Daoy (cell line): ENCODE results near the gene CRYBB1. TPM values are rescaled to one million over a fixed set of nuclear protein-coding genes. Genes with fewer than 3 reads are reported as not detected.

ENCODE experiments used
- DNase-seq: peaks from one replicate; pipeline ENCODE4 v3.0.0-alpha.2; 2015; ENCODE audit warnings: low read depth
- total RNA-seq: library from RNA; depleted of rRNA; stranded (reverse); fragments of >200 nt; shearing (Covaris generic); gene quantifications from 2 replicates; pipeline ENCODE4 v1.2.3, GENCODE V29; 2014; rRNA removed

The CRYBB1 gene
- total RNA-seq, 1 experiment from 2014 or later = not detected

GRCh38 chr22:26553056-26553752, 64.6 kb downstream of the CRYBB1 start:
- peak; percentile 70 for DNase-seq

DNA sequence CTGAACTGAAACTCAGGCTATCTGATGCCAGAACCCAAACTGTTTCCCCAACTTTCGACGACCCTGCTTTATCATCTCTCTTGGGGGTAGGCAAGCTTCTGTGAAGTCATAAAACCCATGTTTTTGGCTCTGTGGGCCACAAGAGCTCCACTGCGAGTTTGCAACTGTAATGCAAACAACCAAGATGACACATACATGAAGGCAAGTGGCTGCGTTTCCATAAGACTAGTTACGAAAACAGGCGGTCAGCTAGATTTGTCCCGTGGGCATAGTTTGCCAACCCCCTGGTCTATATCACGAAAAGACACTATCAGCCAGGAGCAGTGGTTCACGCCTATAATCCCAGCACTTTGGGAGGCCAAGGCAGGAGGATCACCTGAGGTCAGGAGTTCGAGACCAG, 65.4 kb downstream of the CRYBB1 start:
- peak; percentile 42 for DNase-seq

GRCh38 chr22:26551568-26551967, 66.3 kb downstream of the CRYBB1 start:
- no peak for DNase-seq

DNA sequence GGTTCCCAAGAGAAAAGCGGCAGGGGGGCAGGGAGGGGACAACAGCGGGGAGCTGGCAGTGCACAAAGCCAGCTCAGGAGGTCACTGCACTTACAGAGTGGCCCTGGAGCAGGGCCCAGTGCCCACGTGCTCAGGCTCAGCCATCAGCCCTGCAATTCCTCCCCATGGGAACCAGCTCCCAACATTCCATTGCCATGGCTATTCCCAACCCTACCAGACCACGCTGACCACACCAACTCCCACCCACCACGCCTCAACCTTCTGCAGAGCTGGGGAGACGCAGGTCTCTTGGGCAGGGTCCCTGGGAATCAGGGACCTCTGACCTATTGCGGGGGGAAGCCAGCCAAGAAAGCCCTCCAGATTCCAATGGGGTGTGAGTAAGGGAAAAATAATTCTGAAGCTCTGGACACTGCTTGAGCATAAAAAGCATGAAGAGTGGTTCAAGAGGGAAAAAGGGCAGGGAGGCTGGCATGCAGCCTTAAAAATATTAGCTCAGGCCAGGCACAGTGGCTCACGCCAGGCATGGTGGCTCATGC, 67.3 kb downstream of the CRYBB1 start:
- DNase-seq = peak; percentile 73

- no peak for DNase-seq
Measured at GRCh38 chr22:26549902-26550497, 67.8 kb downstream of the CRYBB1 start.

Other genes with a start within 250 kb of the CRYBB1 start
- gene ASPHD2, start 188.8 kb downstream of the CRYBB1 start, total RNA-seq = 3.9 and 4.2 TPM in 2 replicates
- 29.3 and 38.2 TPM in 2 replicates for gene HPS4, start 134.2 kb downstream of the CRYBB1 start, total RNA-seq
- gene SRRD, start 134.2 kb downstream of the CRYBB1 start, total RNA-seq = 32.8 and 43.5 TPM in 2 replicates
- 42.9 and 64.3 TPM in 2 replicates for gene TFIP11, start 105.6 kb downstream of the CRYBB1 start, total RNA-seq
- gene TPST2, start 27.9 kb downstream of the CRYBB1 start, total RNA-seq = 23.1 and 24.6 TPM in 2 replicates
- not detected in 2 replicates for gene CRYBA4, start 3.9 kb upstream of the CRYBB1 start, total RNA-seq
- 0.06 and 0.27 TPM in 2 replicates for gene MIAT, start 39.6 kb upstream of the CRYBB1 start, total RNA-seq